ENCODE data around the gene PCGF1. TPM values are rescaled to one million over a fixed set of nuclear protein-coding genes. Genes with fewer than 3 reads are reported as not detected.

The PCGF1 gene
- total and polyA plus RNA-seq, 4 donors: 3.3 to 12.5 (median 10.9) TPM

GRCh38 chr2:74515271-74515980 is 7.9 kb upstream of the PCGF1 start:
- 8% methylated on average over 60 of the region's 60 CpGs for WGBS
- no peak for DNase-seq (ENCODE audit: low spot score)
- no peak overlapping the region for H3K27ac ChIP-seq (ENCODE audit: low read depth in 1 of 2, low read length in 2 of 2)

GRCh38 chr2:74514368-74515270 is 7.1 kb upstream of the PCGF1 start, which contains the start of gene TLX2:
Gene TLX2, plus strand, starts transcription at chr2:74514450. Its CDS starts 357 bp downstream, at chr2:74514807.
- Histone ChIP-seq H3K9ac (ENCODE audit: low read depth in 1 of 2, low read length in 2 of 2) (no peak within 1 kb of the TSS), H3K36me3 (ENCODE audit: control insufficient read depth in 4 of 4, insufficient read depth in 3 of 4, low read depth in 1 of 4, low read length in 3 of 4) (no peaks in the 10 kb centered on the region), H3K4me3 (ENCODE audit: low read depth in 1 of 3, low read length in 3 of 3) (peak within 1 kb of the TSS in 1 of 3 donors; percentile 22), H3K27me3 (ENCODE audit: control insufficient read depth in 4 of 4, insufficient read depth in 4 of 4, low read length in 3 of 4) (peaks cover 11 to 31% (median 13%) of the 10 kb centered on the region in 4 donors), H3K4me1 (ENCODE audit: control insufficient read depth in 4 of 4, insufficient read depth in 4 of 4, low read length in 3 of 4) (peaks cover 9 to 19% (median 13%) of the 10 kb centered on the region in 4 donors), H3K9me3 (ENCODE audit: control insufficient read depth in 4 of 4, low read length in 3 of 4) (no peaks in the 10 kb centered on the region), H3K27ac (ENCODE audit: low read depth in 1 of 2, low read length in 2 of 2) (no peak within 1 kb of the TSS)
- TF ChIP-seq REST (IDR thresholded peaks at IDR 0.05) (no peak), HNF4G (IDR thresholded peaks at IDR 0.05) (no peak), YY1 (IDR thresholded peaks at IDR 0.05) (no peak), MAX (IDR thresholded peaks at IDR 0.05) (no peak), SP1 (IDR thresholded peaks at IDR 0.05) (no peak)
- WGBS: 6% methylated on average over 82 of the region's 82 CpGs
- DNase-seq (ENCODE audit: low spot score): no peak

More at GRCh38 chr2:74515271-74515980, 7.9 kb upstream of the PCGF1 start:
- Histone ChIP-seq H3K36me3 (ENCODE audit: control insufficient read depth in 4 of 4, insufficient read depth in 3 of 4, low read depth in 1 of 4, low read length in 3 of 4) (no peaks in the 10 kb centered on the region), H3K9me3 (ENCODE audit: control insufficient read depth in 4 of 4, low read length in 3 of 4) (no peaks in the 10 kb centered on the region), H3K4me3 (ENCODE audit: low read depth in 1 of 3, low read length in 3 of 3) (peak overlapping the region in 2 of 3 donors; percentile 19 to 26), H3K9ac (ENCODE audit: low read depth in 1 of 2, low read length in 2 of 2) (no peak overlapping the region), H3K27me3 (ENCODE audit: control insufficient read depth in 4 of 4, insufficient read depth in 4 of 4, low read length in 3 of 4) (peaks cover 11 to 30% (median 13%) of the 10 kb centered on the region in 4 donors), H3K4me1 (ENCODE audit: control insufficient read depth in 4 of 4, insufficient read depth in 4 of 4, low read length in 3 of 4) (peaks cover 9 to 19% (median 13%) of the 10 kb centered on the region in 4 donors)
- TF ChIP-seq REST (IDR thresholded peaks at IDR 0.05): no peak
- no peak for TF ChIP-seq HNF4A (conservative IDR thresholded peaks at IDR 0.05)
- no peak for TF ChIP-seq FOXA2 (IDR thresholded peaks at IDR 0.05)
- no peak for TF ChIP-seq RAD21 (IDR thresholded peaks at IDR 0.05)
